Body of pancreas (tissue), 4 donors: ENCODE measurements around the gene MPDU1. TPM values are rescaled to one million over a fixed set of nuclear protein-coding genes. Genes with fewer than 3 reads are reported as not detected.

Experiments
- ATAC-seq: fragments of 150-250 bp; one replicate; pipeline ENCODE4 v1.9.1; 2016
- DNase-seq, 4 donors: peaks; one replicate each; pipeline ENCODE4 v3.0.0-alpha.2; 2019
- H3K27ac ChIP-seq, 4 donors: fragments of 200-600 bp; sonication (generic); 1 replicate in 3 of 4; 2 replicates in 1 of 4; pipeline versions ENCODE4 v1.5.1 to v1.6.1; 2016 to 2019; ENCODE audit warnings: mild to moderate bottlenecking in 1 of 4, mixed read lengths in 1 of 4, moderate library complexity in 1 of 4
- H3K27me3 ChIP-seq, 2 donors: fragments of 200-600 bp; sonication (generic); one replicate each; pipeline ENCODE4 v1.6.0; 2016; ENCODE audit warnings: mild to moderate bottlenecking in 1 of 2
- H3K36me3 ChIP-seq, 2 donors: fragments of 200-600 bp; sonication (generic); replicated peaks in 1 of 2; 2 replicates each; pipeline ENCODE4 v1.5.1; 2016; ENCODE audit warnings: low read depth in 2 of 2; ENCODE audit not compliant: insufficient read depth in 1 of 2
- H3K4me1 ChIP-seq: fragments of 200-600 bp; sonication (generic); one replicate; pipeline ENCODE4 v1.6.0; 2016
- H3K4me3 ChIP-seq, 2 donors: fragments of 200-600 bp; sonication (generic); 1 replicate in 1 of 2; 2 replicates in 1 of 2; pipeline ENCODE4 v1.5.1; 2016 to 2019
- H3K9me3 ChIP-seq, 3 donors: fragments of 200-600 bp; sonication (generic); 1 replicate in 2 of 3; 2 replicates in 1 of 3; pipeline ENCODE4 v1.5.1; 2016
- POLR2A ChIP-seq, 3 donors: fragments of 450-650 bp; IDR thresholded peaks; one replicate each; pipeline ENCODE4 v1.6.1; 2016; ENCODE audit warnings: antibody characterized with exemption in 3 of 3, mild to moderate bottlenecking in 2 of 3
- WGBS, 2 donors: methylation state at CpG; one replicate each; pipeline ENCODE4 v1.1.5; 2017; 5-methylcytosine and 5-hydroxymethylcytosine counted together
- intact Hi-C: fragments of 100-400 bp; cut with DNase I; formaldehyde crosslinking; loops from one replicate; pipeline ENCODE4 v1.15.1; 2023
- total RNA-seq, 2 donors: library from RNA; depleted of rRNA; stranded (reverse); fragments of >200 nt; gene quantifications; one replicate each; pipeline ENCODE4 v1.1.0, GENCODE V29; 2016
- TF ChIP-seq, protein P1 (sequence below), 7 experiments: fragments of 450-650 bp in 4 of 7; fragments of 200-600 bp in 3 of 7; sonication (generic) in 3 of 7; IDR thresholded peaks; one replicate each; pipeline ENCODE4 v1.5.1; 2016 to 2019; ENCODE audit warnings: antibody characterized with exemption in 7 of 7

MPDU1 gene
- 10 to 100 TPM; 27.0 to 37.6 TPM for total RNA-seq

DNA sequence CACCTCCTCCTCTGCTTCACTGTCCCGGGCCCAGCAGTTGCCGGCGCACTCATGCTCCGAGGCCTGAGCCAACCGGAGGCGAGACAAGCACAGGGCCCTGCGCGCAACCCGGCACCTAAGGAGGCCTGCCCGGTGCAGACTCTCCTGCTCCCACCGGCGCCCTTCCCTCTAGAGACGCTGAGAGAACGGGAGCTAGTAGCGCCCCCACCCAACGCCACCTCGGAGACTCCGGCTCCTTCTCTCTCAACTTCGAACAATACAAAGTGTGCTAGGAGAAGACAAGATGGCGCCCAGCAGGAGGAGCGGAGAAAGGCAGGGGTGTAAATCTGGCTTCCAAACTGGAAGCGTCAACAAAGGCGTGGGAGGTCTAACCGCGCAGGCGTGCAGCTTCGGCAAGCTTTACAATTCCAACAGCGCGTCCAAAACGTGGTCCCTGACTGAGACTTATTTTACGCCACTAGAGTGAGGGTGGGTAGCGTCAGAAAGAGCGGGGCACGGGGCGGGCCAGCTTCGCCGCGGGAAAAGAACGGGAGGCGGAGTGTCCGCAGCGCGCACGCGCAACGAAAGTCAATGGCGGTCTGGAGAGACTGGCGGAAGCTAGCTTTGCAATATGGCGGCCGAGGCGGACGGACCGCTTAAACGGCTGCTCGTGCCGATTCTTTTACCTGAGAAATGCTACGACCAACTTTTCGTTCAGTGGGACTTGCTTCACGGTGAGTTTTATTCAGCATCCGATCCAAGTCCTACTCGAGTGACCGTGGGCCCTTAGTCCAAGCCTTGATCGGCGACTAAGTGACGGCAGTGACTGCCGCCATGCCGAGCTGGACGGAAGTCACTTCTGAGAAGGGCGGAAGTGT lies at the start of gene MPDU1:
Gene MPDU1, plus strand, starts transcription at position 600 of the 857 bp plus-strand sequence. Its CDS starts 11 bp downstream, at position 611.
- peaks cover 49% of the 10 kb centered on the region for H3K4me1 ChIP-seq
- TF ChIP-seq, protein P1, sequence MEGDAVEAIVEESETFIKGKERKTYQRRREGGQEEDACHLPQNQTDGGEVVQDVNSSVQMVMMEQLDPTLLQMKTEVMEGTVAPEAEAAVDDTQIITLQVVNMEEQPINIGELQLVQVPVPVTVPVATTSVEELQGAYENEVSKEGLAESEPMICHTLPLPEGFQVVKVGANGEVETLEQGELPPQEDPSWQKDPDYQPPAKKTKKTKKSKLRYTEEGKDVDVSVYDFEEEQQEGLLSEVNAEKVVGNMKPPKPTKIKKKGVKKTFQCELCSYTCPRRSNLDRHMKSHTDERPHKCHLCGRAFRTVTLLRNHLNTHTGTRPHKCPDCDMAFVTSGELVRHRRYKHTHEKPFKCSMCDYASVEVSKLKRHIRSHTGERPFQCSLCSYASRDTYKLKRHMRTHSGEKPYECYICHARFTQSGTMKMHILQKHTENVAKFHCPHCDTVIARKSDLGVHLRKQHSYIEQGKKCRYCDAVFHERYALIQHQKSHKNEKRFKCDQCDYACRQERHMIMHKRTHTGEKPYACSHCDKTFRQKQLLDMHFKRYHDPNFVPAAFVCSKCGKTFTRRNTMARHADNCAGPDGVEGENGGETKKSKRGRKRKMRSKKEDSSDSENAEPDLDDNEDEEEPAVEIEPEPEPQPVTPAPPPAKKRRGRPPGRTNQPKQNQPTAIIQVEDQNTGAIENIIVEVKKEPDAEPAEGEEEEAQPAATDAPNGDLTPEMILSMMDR (IDR thresholded peaks at IDR 0.05): peak in 2 of 7 experiments; percentile 9 to 23
- TF ChIP-seq POLR2A (IDR thresholded peaks at IDR 0.05): peak; percentile 65 to 93 (median 89)
- ATAC-seq (peak; percentile 93), DNase-seq (peak; percentile 96 to 97 (median 96))
- intact Hi-C loops: no loop called here
- H3K36me3 ChIP-seq: peaks cover 0 to 5% of the 10 kb centered on the region in 2 donors
- no peaks in the 10 kb centered on the region for H3K9me3 ChIP-seq
- peak within 1 kb of the TSS; percentile 84 to 96 (median 94) for H3K27ac ChIP-seq
- H3K4me3 ChIP-seq: peak within 1 kb of the TSS; percentile 17 to 71
- H3K27me3 ChIP-seq: no peaks in the 10 kb centered on the region
- WGBS, 2 donors: 14 to 20% methylated on average over 47 to 69 of the region's 69 CpGs

DNA sequence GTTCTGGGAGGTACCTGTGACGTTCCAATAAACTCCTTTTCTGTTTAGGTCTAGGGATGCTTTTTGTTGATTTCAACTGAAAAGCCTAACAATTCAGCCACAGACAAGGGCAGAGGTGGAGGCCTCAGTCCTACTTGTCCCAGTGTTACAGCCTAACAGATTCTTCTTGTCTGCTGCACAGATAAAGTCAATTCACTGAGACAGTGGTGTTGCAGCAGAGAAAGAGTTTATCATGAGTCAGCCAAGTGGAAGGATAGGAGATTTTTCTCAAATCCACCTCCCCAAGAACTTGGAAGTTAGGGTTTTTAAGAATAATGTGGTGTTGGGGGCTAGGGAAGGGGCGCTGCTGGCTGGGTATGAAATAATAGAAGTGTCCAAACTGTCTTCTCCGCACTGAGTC lies 45.6 kb upstream of the MPDU1 start:
- TF ChIP-seq POLR2A (IDR thresholded peaks at IDR 0.05): no peak
- TF ChIP-seq, protein P1 (IDR thresholded peaks at IDR 0.05): no peak
- ATAC-seq (no peak), DNase-seq (no peak)
- WGBS, 2 donors: 70 to 73% methylated on average over 3 of the region's 3 CpGs
- H3K9me3 ChIP-seq: no peaks in the 10 kb centered on the region
- H3K4me3 ChIP-seq: no peak overlapping the region
- H3K36me3 ChIP-seq: no peaks in the 10 kb centered on the region
- no peak overlapping the region for H3K27ac ChIP-seq
- intact Hi-C loops: no loop called here
- no peaks in the 10 kb centered on the region for H3K4me1 ChIP-seq
- no peaks in the 10 kb centered on the region for H3K27me3 ChIP-seq

DNA sequence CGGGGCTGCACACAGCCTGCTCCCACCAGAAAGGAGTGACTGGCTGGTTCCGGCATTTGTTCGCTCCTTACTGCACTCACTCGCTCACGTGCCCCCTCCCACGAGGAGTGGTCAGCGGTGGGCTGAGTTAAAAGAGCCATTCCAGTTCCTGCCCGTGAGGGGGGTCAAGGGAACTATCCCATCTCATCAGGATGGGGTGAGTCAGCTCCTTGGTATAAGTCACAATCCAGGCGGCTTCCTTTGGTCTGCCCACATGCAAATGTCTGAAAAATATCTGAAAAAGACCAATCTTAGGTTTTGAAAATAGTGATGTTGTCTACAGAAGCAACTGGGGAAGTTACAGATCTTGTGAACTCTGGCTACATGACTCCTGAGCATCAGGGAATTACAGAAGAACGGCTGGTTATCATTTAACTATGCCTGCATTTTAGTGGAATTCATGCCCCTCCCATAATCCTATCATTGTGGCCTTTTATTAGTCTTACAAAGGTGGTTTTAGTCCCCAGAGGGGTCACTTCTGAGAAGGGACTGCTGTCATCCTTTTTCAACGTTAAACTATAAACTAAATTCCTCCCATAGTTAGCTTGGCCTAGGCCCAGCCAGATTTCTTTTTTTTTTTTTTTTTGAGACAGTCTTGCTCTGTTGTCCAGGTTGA lies 44.6 kb upstream of the MPDU1 start:
- intact Hi-C loops: no loop called here
- ATAC-seq (no peak), DNase-seq (no peak)
- Histone ChIP-seq H3K36me3 (no peaks in the 10 kb centered on the region), H3K4me1 (no peaks in the 10 kb centered on the region), H3K27ac (no peak overlapping the region), H3K27me3 (no peaks in the 10 kb centered on the region), H3K4me3 (no peak overlapping the region), H3K9me3 (no peaks in the 10 kb centered on the region)
- TF ChIP-seq POLR2A (IDR thresholded peaks at IDR 0.05): no peak
- TF ChIP-seq, protein P1 (IDR thresholded peaks at IDR 0.05): no peak
- 60 to 66% methylated on average over 8 to 11 of the region's 11 CpGs for WGBS, 2 donors

DNA sequence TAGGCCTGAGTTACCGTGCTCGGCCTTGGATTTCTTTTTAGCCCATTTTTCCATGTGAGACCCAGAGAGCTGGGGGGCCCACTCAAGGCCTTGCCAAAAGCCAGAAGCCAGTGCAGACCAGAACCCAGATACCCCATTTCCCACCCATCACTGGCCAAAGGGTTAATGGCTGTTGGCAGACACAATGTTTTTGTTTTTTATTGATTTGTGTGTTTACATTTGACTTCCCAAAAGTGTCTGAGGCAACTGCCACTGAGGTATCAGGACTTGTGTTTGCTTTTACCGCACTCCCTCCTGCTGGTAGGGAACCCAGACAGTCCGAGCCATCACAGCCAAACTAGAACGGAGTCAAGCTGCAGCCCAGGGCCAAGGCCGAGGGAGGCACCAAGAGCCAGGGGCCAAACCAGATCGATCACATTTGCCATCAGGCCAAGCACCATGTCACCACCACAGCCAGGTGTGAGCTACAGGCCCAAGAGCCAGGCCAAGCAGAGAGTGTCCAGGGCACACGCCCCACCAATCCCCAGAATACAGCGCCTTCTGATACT lies 42.5 kb upstream of the MPDU1 start:
- Histone ChIP-seq H3K4me1 (no peaks in the 10 kb centered on the region), H3K4me3 (no peak overlapping the region), H3K27ac (no peak overlapping the region), H3K9me3 (no peaks in the 10 kb centered on the region), H3K27me3 (no peaks in the 10 kb centered on the region), H3K36me3 (no peaks in the 10 kb centered on the region)
- 74 to 81% methylated on average over 2 to 9 of the region's 9 CpGs for WGBS, 2 donors
- DNase-seq: no peak
- ATAC-seq: no peak
- no peak for TF ChIP-seq POLR2A (IDR thresholded peaks at IDR 0.05)
- TF ChIP-seq, protein P1 (IDR thresholded peaks at IDR 0.05): no peak
- intact Hi-C loops: no loop called here
